Neural cell (in vitro differentiated cells): ENCODE measurements around the gene CNTN4. TPM values are rescaled to one million over a fixed set of nuclear protein-coding genes. Genes with fewer than 3 reads are reported as not detected.

Experiments used
- H2AFZ ChIP-seq: fragments of 200-600, 300-800 bp; sonication (generic), shearing (Covaris generic); 2 replicates; pipeline ENCODE4 v1.6.0; 2014; ENCODE audit warnings: low read depth, mild to moderate bottlenecking, antibody characterized with exemption, low read length, moderate library complexity
- H3F3A ChIP-seq: fragments of 200-600 bp; shearing (Covaris generic); 2 replicates; pipeline ENCODE4 v1.6.1; 2016; ENCODE audit warnings: mild to moderate bottlenecking, moderate library complexity, mixed read lengths, antibody characterized with exemption, low read length; ENCODE audit not compliant: insufficient read depth, poor library complexity, severe bottlenecking
- H3K27ac ChIP-seq: fragments of 200-600, 300-800 bp; sonication (generic), shearing (Covaris generic); 2 replicates; pipeline ENCODE4 v1.5.1; 2014; ENCODE audit warnings: mild to moderate bottlenecking, low read length, moderate library complexity
- H3K27me3 ChIP-seq: fragments of 300-800, 200-600 bp; sonication (generic), shearing (Covaris generic); 2 replicates; pipeline ENCODE4 v1.6.0; 2014; ENCODE audit warnings: mild to moderate bottlenecking, low read depth, low read length, moderate library complexity; ENCODE audit not compliant: insufficient read depth
- H3K36me3 ChIP-seq: fragments of 300-800, 200-600 bp; sonication (generic), shearing (Covaris generic); 2 replicates; pipeline ENCODE4 v1.5.1; 2014; ENCODE audit warnings: mild to moderate bottlenecking, antibody characterized with exemption, low read length, moderate library complexity; ENCODE audit not compliant: insufficient read depth
- H3K4me2 ChIP-seq: fragments of 300-800, 200-600 bp; sonication (generic), shearing (Covaris generic); 2 replicates; pipeline ENCODE4 v1.6.0; 2014; ENCODE audit warnings: mild to moderate bottlenecking, low read length
- H3K4me3 ChIP-seq: fragments of 300-800, 200-600 bp; sonication (generic), shearing (Covaris generic); 2 replicates; pipeline ENCODE4 v1.5.1; 2014; ENCODE audit warnings: mild to moderate bottlenecking, low read length, moderate library complexity
- H3K79me2 ChIP-seq: fragments of 200-600 bp; shearing (Covaris generic); replicated peaks from 2 replicates; pipeline ENCODE4 v1.6.0; 2014; ENCODE audit warnings: mild to moderate bottlenecking, low read length, moderate library complexity; ENCODE audit not compliant: insufficient read depth
- H3K9ac ChIP-seq: fragments of 300-800, 200-600 bp; sonication (generic), shearing (Covaris generic); 2 replicates; pipeline ENCODE4 v1.6.1; 2016; ENCODE audit warnings: mild to moderate bottlenecking, low read length, mixed read lengths
- H3K9me2 ChIP-seq: fragments of 200-600 bp; shearing (Covaris generic); 2 replicates; pipeline ENCODE4 v1.6.1; 2016; ENCODE audit warnings: mild to moderate bottlenecking, low read length, mixed read lengths; ENCODE audit not compliant: insufficient read depth
- H3K9me3 ChIP-seq: fragments of 200-600, 300-800 bp; sonication (generic), shearing (Covaris generic); 2 replicates; pipeline ENCODE4 v1.6.1; 2016; ENCODE audit warnings: mild to moderate bottlenecking, mixed run types, low read length, moderate library complexity, mixed read lengths
- H4K20me1 ChIP-seq: fragments of 200-600 bp; shearing (Covaris generic); 2 replicates; pipeline ENCODE4 v1.6.1; 2016; ENCODE audit warnings: mild to moderate bottlenecking, mixed run types; ENCODE audit not compliant: insufficient read depth
- EP300 ChIP-seq: fragments of 450-650 bp; conservative IDR thresholded peaks from 2 replicates; pipeline ENCODE4 v1.6.1; 2014; ENCODE audit warnings: antibody characterized with exemption, mild to moderate bottlenecking, moderate library complexity; ENCODE audit not compliant: poor library complexity, severe bottlenecking
- EZH2 ChIP-seq: fragments of 200-600, 300-800 bp; shearing (Covaris generic), sonication (generic); IDR thresholded peaks from 2 replicates; pipeline ENCODE4 v1.6.1; 2014; ENCODE audit warnings: antibody characterized with exemption, low read length, borderline replicate concordance, mild to moderate bottlenecking; ENCODE audit not compliant: insufficient read depth, poor library complexity, severe bottlenecking
- MXI1 ChIP-seq: fragments of 450-650 bp; conservative IDR thresholded peaks from 2 replicates; pipeline ENCODE4 v1.6.1; 2014; ENCODE audit warnings: antibody characterized with exemption, mild to moderate bottlenecking; ENCODE audit not compliant: poor library complexity, severe bottlenecking
- POLR2AphosphoS5 ChIP-seq: IDR thresholded peaks from 2 replicates; pipeline ENCODE4 v1.6.1; 2012
- RAD21 ChIP-seq: fragments of 450-650 bp; conservative IDR thresholded peaks from 2 replicates; pipeline ENCODE4 v1.6.1; 2014; ENCODE audit warnings: antibody characterized with exemption, mild to moderate bottlenecking, moderate library complexity
- REST ChIP-seq: IDR thresholded peaks from 2 replicates; pipeline ENCODE4 v1.6.1; 2012; ENCODE audit warnings: borderline replicate concordance
- SMC3 ChIP-seq: fragments of 450-650 bp; conservative IDR thresholded peaks from 2 replicates; pipeline ENCODE4 v1.6.1; 2014; ENCODE audit warnings: antibody characterized with exemption, mild to moderate bottlenecking, moderate library complexity; ENCODE audit not compliant: poor library complexity
- TAF1 ChIP-seq: IDR thresholded peaks from 2 replicates; pipeline ENCODE4 v1.6.1; 2012; ENCODE audit warnings: low read depth
- polyA plus RNA-seq: library from polyadenylated mRNA; depleted of rRNA; stranded (reverse); fragments of >200 nt; gene quantifications from 2 replicates; pipeline ENCODE4 v1.2.3, GENCODE V29; 2014
- TF ChIP-seq, protein P1 (sequence below): fragments of 450-650 bp; IDR thresholded peaks from 2 replicates; pipeline ENCODE4 v1.5.1; 2014; ENCODE audit warnings: antibody characterized with exemption, mild to moderate bottlenecking, moderate library complexity; ENCODE audit not compliant: poor library complexity, severe bottlenecking

The CNTN4 gene
- polyA plus RNA-seq, 1 donor from 2014 or later, result 10.6 TPM

GRCh38 chr3:2657971-2658370 is 559.3 kb downstream of the CNTN4 start:
- H3K36me3 ChIP-seq, result no peaks in the 10 kb centered on the region
- H4K20me1 ChIP-seq, result no peaks in the 10 kb centered on the region
- H2AFZ ChIP-seq, result no peak overlapping the region
- H3K27ac ChIP-seq, result no peak overlapping the region
- H3K9ac ChIP-seq, result no peak overlapping the region
- TF ChIP-seq EZH2 (no peak), MXI1 (no peak), SMC3 (no peak)
- TF ChIP-seq, protein P1, sequence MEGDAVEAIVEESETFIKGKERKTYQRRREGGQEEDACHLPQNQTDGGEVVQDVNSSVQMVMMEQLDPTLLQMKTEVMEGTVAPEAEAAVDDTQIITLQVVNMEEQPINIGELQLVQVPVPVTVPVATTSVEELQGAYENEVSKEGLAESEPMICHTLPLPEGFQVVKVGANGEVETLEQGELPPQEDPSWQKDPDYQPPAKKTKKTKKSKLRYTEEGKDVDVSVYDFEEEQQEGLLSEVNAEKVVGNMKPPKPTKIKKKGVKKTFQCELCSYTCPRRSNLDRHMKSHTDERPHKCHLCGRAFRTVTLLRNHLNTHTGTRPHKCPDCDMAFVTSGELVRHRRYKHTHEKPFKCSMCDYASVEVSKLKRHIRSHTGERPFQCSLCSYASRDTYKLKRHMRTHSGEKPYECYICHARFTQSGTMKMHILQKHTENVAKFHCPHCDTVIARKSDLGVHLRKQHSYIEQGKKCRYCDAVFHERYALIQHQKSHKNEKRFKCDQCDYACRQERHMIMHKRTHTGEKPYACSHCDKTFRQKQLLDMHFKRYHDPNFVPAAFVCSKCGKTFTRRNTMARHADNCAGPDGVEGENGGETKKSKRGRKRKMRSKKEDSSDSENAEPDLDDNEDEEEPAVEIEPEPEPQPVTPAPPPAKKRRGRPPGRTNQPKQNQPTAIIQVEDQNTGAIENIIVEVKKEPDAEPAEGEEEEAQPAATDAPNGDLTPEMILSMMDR, result no peak
- no peaks in the 10 kb centered on the region for H3K9me2 ChIP-seq
- no peaks in the 10 kb centered on the region for H3K27me3 ChIP-seq
- no peaks in the 10 kb centered on the region for H3K79me2 ChIP-seq
- no peak overlapping the region for H3K4me2 ChIP-seq
- no peaks in the 10 kb centered on the region for H3K9me3 ChIP-seq
- H3F3A ChIP-seq, result no peaks in the 10 kb centered on the region
- H3K4me3 ChIP-seq, result no peak overlapping the region

- H3K36me3 ChIP-seq, result no peaks in the 10 kb centered on the region
- TF ChIP-seq RAD21, result no peak
- TF ChIP-seq POLR2AphosphoS5, result no peak
- no peak for TF ChIP-seq MXI1
- TF ChIP-seq, protein P1, result no peak
- TF ChIP-seq EP300, result no peak
- no peak for TF ChIP-seq SMC3
- TF ChIP-seq REST, result no peak
- no peak for TF ChIP-seq TAF1
- TF ChIP-seq EZH2, result no peak
- no peaks in the 10 kb centered on the region for H3F3A ChIP-seq
- H4K20me1 ChIP-seq, result no peaks in the 10 kb centered on the region
- H3K9me3 ChIP-seq, result no peaks in the 10 kb centered on the region
- no peak overlapping the region for H2AFZ ChIP-seq
- no peak overlapping the region for H3K27ac ChIP-seq
- H3K9ac ChIP-seq, result no peak overlapping the region
- no peak overlapping the region for H3K4me3 ChIP-seq
- no peaks in the 10 kb centered on the region for H3K27me3 ChIP-seq
- H3K4me2 ChIP-seq, result no peak overlapping the region
- no peaks in the 10 kb centered on the region for H3K9me2 ChIP-seq
- no peaks in the 10 kb centered on the region for H3K79me2 ChIP-seq
Observed at GRCh38 chr3:2659896-2660295, 561.2 kb downstream of the CNTN4 start.
